Putamen (tissue), 1 donor: ENCODE results near the gene TUT1.

Experiments used
- DNase-seq: peaks from one replicate; pipeline ENCODE4 v3.0.0-alpha.2; 2016; ENCODE audit warnings: low spot score

The TUT1 gene

DNA sequence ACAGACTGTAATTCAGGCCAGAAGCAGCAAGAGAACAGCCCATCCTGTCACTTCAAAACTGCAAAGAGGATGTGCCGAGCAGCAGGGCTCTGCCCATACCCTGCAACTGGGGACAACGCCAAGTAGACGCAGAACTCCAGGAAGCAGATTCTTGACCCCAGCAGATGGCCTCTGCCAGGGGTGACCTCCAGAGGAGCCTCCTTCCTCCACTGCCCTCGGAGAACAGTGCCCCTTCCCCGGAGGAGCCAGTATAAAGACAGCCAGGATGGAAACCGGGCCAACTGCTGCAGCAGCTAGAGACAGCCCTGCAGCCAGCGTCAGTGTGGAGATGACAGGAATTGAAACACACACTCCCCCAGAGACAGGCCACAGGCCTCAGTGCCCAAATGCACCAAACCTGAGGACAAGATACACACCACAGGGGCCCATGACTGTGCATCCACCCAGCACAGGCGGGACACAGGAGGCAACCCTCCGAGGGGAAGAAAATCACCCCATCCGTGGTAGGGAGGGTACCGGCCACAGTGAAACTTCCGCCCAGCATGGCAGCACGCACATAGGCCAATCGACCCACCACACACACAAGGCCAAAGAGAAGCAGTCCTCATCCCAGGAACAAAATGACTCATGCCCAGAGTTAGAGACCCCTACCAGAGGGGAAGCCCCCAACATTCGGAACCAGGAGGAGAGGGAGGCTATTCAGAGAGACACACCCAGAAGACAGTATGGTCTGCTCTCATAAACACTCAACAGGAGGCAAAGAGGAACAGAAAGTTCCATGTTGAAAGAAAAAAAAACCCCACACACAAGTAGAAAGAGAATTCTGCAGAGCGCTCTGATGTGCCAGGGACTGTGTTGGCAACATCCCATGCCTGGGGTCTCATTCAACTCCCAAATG is 50.3 kb downstream of the TUT1 start:
- DNase-seq, result no peak

DNA sequence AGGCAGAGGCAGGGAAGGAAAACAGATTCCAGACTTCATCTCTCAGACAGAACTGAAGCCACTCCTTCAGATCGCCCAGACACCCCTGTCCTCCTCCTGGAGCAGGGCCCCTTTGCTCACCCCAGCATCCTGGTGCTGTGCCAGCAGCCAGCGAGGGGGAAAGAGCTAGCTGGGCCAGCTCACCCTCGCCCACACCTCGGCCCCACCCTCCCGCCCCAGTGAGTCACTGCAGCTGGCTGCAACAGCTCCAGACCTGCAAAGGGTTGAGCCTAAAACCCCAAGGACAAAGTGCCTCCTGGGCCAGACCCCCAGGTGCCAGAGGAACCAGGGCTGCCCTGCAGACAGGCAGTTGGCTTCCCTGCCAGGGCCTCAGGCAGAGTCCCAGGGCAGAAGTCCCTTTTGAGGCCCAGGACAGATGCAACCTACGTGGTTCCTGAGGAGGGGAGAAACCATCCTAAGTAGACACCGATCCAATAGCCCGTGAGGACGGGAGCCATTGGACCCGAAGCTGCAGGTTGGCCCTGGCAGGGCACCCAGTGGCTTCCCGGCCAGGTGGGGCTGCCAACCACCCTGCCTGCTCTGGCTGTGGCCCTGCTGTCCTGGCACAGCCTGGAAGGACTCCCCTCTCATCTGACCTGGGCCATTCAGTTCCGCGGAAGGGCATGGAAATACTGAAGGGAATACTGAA is 51.9 kb downstream of the TUT1 start:
- DNase-seq, result no peak

DNA sequence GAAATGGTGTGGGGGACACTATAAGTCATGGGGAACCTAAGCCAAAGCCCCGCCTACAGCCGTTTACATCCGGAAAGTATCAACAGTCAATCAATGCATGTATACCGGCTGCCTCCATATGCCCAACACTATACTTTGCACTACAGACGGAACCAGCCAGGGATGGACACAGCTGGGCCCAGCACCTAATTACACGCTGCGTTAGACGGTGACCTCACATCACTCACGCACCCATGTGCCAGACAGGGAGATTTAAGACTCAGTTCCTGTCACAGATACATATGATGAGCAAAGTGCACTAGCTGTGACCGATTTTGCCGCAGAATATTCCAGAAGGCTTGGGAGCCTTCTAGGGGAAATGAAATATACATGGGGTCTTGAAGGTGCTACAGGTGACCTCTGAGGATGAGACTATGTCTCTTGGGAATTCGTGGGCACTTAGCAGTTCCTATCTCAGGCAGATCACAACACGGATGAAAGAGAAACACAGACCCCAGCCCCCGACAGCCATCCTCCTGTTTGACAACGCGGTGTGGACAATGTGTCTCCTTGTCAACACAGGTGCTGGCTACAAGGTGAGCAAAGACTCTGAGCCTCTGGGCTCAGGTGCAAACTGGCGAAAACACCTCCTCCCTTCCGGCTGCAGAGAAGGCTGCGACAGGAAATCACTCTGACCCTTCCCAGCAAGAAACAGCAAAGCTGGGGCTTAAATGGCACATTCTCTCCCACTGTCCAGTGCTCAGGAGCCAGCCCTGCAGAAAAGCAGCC is 52.7 kb downstream of the TUT1 start:
- no peak for DNase-seq

DNA sequence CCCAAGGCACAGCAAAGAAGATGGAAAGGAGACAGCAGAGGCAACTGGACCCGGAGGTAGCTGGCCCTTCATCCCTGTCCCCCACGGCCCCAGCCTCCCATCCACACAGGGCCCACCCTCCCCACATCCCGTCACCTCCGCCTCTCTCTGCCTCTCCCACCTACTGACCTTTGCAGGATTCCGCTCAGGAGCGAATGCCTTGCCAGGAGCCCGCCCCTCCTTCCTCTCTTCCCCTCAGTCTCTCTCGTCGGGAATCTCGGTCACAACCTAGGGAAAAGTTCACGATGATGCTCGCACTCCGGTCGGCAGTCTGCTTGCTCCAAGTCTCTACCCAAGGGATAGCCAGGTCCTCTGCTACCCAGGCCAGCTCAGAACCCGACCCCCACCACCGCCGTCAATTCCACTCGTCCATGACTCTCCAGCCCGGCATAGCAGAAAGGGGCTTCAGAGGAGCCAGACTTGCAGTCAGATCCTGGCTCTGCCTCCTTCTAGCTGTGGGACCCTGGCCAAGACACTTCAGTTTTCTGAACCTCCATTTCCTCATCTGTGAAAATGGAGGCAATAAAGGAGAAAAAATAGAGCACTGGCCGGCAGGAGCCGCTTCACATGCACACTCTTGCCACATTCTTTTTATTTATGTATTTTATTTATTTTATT is 54.9 kb downstream of the TUT1 start:
- DNase-seq, result no peak

DNA sequence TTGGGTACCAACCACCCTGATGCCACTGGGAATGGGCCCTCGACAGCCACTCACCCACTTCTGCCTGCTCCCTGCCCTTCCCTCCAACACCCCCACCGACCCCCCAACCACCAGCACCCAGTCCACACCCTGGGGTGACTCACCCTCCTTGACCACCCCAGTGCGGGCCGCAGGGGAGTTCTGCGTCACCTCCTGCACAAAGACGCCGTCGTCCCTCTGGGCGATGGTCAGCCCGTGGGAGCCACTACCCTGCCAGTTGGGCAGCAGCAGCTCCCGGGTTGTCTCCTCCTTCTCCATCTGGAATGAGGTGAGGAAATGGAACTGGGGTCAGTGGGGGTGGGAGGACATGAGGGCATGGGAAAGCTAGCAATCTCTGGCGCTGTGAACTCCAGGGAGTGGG is 55.5 kb downstream of the TUT1 start:
- no peak for DNase-seq

DNA sequence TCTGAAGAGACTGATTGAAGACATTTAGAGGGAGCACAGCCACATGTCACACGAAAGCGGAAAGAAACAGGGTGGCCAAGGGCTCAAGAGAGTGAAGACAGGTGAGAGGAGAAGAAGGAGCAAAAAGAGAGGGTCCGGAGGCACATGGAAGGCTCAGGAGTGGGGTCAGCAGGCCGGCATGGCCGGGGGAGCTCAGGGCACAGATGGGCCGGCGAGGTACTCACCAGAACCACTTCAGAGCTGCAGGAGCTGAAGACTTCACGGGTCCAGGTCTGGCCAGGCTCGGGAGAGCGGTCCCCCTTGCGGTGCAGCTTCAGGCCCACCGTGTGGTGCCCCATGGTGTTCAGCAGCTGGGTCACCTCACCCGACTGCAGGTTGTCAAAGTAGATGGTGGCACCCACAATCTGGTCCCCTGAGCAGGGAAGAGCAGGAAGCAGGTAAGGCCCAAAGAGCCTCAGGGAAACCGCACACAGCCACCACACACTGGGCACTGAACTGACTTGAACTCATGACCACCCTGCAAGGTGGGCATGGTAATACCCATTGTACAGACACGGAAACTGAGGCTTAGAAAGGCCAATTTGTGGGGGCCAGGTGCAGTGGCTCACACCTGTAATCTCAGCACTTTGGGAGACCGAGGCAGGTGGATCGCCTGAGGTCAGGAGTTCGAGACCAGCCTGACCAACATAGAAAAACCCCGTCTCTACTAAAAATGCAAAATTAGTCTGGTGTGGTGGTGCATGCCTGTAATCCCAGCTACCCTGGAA is 56.4 kb downstream of the TUT1 start:
- DNase-seq, result no peak

DNA sequence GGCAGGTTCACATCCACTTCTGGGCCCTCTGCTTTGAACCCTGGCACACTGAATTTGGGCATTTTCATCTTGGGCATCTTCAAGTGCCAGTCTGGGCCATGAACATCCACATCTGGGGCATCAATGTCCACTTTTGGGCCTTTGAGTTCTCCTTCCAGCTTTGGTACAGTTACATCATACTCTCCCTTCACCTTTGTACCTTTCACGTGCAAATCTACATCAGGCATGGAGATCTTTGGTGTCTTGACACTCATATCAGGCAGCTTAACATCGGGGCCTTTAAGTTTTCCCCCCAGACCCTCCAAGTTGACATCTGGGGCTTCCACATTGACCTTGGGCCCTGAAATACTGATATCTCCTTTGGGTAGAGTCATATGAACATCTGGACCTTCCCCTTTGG is 59.2 kb downstream of the TUT1 start:
- DNase-seq, result no peak
